ENCODE results near the gene HNRNPCL2.
"Not testable (repeated sequence)": the region's sequence is repeated elsewhere in the genome, so short reads cannot be mapped to it uniquely, and the experiment has no call there.

The HNRNPCL2 gene

GRCh38 chr1:13116754-13117153 lies at the start of gene HNRNPCL2:
TSS of gene HNRNPCL2 (minus strand) at chr1:13116854. CDS start at chr1:13116400, 454 bp downstream.
- not testable (repeated sequence) for DNase-seq (ENCODE audit: low read depth in 2 of 2)

GRCh38 chr1:13165531-13165930 lies 48.9 kb upstream of the HNRNPCL2 start, which contains the start of gene HNRNPCL4:
TSS of gene HNRNPCL4 (minus strand) at chr1:13165631. CDS start at chr1:13165467, 164 bp downstream.
- DNase-seq (ENCODE audit: low read depth in 2 of 2): not testable (repeated sequence)

GRCh38 chr1:13155909-13156308 lies 39.3 kb upstream of the HNRNPCL2 start, which contains the start of gene PRAMEF26:
TSS of gene PRAMEF26 (minus strand) at chr1:13156009. CDS start at chr1:13153095, 2,914 bp downstream.
- not testable (repeated sequence) for DNase-seq (ENCODE audit: low read depth in 2 of 2)

GRCh38 chr1:13070474-13070873 lies 46.2 kb downstream of the HNRNPCL2 start, which contains the start of gene PRAMEF25:
TSS of gene PRAMEF25 (plus strand) at chr1:13070774. CDS start at chr1:13073694, 2,920 bp downstream.
- DNase-seq (ENCODE audit: low read depth in 2 of 2): not testable (repeated sequence)
